ENCODE data around the gene SYVN1.
"Not testable (repeated sequence)": the region's sequence is repeated elsewhere in the genome, so short reads cannot be mapped to it uniquely, and the experiment has no call there.

Gene SYVN1

DNA sequence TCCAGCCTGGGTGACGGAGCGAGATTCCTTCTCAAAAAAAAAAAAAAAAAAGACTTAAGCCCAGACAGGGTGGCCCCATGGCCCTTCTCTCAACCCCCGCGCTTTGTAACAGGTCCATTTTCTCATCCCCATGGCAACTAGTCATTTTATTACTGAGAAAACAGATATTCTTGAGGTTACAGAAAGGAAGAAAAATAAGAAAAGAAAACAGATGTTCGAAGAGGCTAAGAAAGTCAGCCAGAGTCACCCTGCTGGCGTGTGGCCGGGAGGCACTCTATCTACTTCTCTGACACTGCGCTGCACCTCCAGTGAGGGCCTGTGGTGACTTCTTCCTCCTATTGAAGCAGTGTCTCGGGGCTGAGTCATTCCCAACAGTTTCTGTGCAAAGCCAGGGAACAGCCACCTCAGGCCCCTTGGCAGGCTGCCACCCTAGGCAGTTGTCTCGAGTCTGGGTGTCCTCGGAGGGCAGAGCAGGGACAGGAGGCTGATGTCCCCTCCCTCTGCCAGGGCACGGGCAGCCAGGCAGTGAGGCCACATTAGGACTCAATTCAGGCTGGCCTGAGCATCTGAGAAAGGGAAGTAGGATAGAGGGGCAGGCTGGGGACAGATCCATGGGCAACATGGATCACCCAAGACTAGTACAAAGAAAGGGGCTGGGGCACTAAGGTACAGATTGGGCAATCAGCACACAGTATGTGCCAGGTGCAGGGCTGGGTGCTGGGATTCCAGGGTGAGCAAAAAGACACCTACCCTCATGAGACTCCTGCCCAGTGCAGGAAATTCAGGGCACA lies 16.4 kb upstream of the SYVN1 start:
- peak; percentile 83 for DNase-seq

DNA sequence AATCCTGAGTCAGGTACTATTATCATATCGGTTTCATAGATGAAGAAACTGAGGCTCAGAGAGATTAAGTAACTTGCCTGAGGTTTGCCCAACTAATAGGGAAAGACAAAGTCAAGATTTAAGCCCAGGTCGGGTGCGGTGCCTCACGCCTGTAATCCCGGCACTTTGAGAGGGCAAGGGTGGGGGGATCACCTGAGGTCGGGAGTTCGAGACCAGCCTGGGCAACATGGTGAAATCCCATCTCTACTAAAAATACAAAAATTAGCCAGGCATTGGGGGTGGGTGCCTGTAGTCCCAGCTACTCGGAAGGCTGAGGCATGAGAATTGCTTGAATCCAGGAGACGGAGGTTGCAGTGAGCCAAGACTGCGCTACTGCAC lies 15.8 kb upstream of the SYVN1 start:
- not testable (repeated sequence) for DNase-seq

DNA sequence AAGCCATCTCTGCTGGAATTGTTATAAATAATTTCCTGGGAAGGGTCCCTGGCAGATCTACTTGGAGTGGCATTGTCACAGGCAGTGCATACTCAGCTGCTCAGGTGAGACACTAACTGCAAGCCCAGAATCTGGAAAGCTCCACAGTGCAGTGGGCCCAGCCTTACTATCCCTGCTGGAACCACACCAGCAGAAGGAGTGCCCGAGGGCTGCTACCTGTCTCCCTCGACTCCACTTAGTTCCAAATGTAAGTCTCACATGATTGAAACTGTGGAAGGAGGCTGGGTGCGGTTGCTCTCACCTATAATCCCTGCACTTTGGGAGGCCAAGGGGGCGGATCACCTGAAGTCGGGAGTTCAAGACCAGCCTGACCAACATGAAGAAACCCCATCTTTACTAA lies 14.3 kb upstream of the SYVN1 start:
- DNase-seq: no peak

DNA sequence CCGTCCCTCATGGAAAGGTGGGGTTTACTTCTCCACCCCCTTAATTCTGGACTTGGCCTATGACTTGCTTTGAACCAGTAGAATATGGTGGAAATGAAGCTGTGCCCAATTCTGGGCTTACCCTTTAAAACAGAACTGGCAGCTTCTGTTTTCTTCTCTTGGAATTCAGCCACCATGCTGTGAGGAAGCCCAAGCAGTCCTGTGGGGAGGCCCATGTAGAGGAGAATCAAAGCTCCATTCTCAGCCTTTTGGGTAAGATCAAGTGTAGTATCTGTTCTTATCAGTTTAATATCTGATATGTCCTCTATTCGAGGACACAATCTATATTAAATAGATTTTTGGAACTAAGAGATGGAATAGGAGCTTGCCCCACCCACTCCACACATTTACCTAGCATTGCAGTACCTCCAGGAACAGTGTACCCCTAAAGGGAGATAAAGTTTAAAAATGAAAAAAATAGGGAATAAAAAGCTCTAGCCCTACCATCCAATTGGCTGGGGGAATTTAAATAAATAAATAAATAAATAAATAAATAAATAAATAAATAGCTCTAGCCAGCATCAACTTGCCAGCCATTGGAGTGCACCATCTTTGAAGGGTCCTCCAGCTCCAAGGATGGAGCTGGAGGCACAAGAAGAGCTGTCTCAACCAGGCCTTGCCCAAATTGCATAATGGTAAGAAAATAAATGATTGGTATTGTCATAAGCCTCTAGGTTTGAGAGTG lies 13.2 kb upstream of the SYVN1 start:
- DNase-seq: no peak

- no peak for DNase-seq
These were observed 7.7 kb upstream of the SYVN1 start for GRCh38 chr11:65141896-65142494.

GRCh38 chr11:65136515-65137096 lies 2.3 kb upstream of the SYVN1 start:
- DNase-seq: no peak

DNA sequence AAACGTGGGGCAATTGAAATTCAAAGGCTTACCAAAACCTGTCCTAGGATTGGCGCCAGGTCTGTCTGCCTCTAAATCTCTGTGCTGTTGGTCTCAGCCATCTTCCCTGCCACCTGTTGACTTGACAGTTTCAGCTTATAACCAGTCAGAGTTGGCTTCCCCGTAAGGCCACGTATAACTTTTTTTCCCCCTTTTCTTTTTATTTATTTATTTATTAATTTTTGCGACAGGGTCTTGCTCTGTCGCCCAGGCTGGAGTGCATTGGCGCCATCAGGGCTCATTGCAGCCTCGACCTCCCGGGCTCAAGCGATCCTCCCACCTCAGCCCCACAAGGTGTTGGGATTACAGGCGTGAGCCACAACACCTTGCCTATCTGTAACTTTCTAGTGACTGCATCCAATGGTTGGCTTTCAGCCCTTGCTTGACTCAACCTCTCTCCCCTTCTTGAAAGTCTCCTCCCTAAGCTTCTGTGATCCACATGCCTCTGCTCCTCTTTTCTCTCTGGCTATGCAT lies 1.4 kb upstream of the SYVN1 start:
- no peak for DNase-seq

GRCh38 chr11:65134952-65135632 lies 773 bp upstream of the SYVN1 start:
- peak; percentile 95 for DNase-seq

DNA sequence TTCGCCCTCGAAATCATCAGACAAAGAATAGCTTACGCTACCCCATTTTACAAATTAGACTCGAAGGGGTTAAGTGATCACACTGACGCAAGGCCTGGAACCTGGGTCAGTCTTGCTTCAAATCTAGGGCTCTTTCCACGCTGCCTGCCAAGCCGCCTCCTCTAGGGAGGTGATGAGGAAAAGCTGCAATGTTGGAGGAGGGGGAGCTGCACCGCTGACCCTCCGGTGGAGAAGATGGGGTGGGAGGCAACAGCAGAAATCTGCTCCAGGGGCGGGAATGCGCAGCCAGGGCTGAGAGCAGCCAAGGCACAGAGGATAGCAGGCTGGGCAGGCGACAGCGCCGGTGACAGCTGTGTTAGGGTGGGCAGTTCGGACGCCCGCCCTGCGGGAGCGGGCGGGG lies 595 bp downstream of the SYVN1 start:
- DNase-seq: peak; percentile 86

DNA sequence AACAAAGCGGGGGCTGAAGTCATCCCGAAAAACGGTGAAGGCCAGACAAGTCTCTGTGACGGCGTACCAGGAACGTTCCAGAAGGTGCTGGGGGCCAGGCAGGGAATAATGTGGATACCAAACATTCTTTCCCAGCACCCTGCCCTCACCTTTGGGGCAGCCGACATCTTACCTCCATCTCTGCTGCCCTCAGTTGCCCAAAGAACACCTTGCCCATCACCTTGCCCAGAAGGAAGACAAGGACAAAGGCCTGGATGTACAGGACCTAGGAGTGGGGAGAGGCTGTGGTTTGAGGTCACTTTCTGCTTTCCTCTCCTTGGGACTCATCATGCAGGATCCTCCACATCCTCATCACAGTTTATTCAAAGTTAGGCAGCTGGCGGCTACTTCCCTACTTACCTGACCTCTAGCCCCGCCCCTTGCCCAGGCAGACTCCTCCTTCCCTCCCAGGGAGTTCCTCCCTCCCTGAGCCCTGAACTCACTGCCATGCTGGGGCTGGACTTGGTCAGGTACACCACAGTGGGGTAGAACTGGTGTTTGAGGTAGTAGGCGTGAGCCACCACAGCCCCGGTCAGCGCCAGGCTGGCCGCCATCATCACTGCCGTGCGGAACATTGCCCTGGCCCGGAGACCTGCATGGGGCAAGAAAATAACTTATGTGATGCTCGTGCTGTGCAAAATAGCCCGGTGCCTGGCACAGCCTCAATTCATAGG lies 1.2 kb downstream of the SYVN1 start:
- DNase-seq: no peak

DNA sequence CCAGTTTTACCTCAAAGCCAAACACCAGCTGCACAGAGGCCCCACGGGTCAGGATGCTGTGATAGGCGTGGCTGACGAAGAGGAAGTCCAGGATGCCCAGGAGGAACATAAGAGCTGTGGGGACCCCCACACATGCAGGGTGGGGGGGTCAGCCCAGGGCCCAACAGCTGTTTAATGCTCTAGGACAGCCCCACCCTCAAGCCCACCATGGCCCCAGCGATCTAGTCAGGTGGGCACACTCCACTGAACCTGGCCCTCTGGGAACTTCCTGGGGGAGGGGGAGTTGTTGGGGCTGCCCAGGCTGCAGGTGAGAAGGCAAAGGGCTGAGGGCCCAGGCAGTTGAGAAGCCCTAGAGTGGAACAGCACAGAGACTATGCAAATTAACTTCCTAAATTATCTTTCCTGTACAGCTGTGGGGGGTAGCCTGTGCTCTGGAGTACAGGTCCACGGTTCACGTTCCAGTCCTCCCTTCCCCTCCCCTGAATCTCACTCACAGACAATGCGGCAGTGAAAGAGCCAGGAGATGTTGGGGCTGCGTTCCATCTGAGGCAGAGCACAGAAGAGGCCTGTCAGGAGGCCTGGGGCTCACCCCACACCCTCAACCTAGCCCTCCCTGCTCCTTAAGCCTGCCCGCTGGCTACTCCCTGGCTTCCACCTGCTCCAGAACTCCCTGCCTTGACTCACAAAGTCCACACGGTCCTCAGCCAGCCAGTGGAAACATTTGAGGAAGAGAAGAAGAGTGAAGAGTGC lies 1.9 kb downstream of the SYVN1 start:
- DNase-seq: no peak

DNA sequence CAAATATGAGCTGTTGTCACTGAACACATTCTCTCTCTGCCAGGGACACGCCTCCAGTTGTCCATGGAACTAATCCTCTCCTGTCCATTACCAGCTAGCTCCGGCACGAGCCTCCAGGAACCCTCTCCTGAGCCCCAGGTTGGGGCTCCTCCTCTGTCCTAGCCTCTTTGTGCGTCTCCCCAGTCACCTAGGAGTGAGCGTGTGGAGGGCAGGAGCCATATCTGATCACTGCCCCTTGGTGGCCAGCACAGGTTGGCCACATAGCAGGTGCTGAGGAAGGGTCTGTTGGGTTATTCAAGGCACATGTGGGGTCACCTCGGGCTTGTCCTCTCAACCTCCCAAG lies 2.5 kb downstream of the SYVN1 start:
- no peak for DNase-seq

DNA sequence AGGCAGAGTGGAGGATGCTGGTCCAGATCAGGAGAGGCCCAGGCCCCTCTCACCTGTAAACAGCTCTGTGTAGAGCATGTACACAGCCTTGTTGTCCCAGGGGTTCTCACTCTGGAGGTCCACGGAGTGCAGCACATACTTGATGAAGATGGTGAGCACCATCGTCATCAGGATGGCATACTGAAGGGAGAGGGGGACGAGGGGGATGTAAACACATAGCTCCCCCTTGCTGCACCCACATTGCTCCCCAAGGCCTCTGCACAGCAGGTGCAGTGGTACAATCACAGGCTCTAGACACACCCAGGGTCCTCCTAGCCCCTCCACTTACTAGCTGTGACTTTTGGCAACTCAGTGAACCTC lies 2.9 kb downstream of the SYVN1 start:
- DNase-seq: no peak

DNA sequence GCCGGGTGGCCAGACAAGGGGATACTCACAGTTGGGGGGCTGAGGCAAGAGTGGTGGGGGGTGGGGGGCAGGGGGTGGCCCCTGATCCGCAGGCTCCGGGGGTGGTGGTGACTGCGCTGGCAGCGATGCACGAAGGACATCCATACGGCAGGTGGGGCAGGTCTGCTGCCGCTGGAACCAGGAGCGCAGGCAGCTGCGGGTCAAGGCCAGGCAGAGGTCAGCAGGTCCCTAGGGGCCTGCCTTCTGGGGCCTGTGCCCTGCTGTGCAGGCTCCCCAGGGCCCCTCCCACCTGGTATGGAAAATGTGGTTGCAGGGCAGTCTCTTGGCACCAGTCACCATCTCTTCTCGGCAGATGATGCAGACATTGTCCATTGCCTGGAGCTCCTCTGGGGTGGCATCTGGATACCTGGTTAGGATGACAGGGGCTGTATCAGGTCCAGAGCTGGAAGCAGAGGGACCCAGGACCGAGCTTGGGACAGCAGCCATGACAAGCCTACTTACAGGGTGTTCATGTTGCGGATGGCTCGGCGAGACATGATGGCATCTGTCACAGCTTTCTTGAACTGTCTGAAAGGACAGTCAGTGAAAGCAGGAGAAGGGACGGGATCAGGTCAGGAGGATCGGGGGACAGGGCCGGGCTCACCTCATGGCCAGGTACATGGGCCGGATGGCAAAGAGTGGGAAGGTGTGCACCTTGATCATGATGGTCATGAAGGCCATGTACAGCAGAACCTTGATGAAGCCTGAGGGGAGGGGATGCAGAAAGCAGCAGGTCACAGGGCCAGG lies 3.5 kb downstream of the SYVN1 start:
- peak; percentile 19 for DNase-seq

DNA sequence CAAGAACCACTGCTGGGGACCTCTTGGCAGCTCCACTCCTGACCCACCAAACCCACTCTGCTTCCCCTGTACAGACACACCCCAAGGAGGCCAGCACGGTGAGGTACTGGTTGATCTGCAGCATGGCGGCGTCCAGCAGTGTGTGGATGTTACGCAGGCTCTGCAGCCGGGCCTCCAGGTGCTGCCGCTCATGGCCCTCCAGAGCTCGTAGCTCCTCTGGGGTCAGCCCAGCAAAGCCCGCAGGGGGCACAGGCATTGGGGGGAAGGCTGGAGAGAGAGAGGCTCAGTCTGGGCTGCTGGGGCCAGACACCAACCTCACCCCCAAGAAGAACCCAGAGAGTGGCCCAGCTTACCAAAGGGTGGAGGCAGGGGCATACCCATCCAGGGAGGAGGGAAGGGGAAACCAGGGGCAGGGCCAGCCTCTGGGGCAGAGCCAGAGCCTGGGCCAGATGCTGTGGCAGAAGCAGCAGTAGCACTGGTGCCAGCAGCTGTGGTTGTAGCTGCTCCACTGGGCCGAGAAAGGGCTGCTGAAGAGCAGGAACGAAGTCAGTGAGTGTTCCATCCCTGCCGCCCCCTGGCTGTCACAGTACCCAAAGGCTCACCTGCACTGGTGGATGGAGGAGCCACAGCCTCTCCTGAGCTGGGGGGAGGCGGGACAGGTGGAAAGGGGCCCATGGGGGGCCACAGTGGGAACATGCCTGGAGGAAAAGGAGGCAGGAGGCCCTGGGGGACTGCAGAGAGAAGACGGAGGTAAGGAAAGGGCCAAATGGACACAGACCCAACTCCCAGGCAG lies 4.5 kb downstream of the SYVN1 start:
- DNase-seq: peak; percentile 22

DNA sequence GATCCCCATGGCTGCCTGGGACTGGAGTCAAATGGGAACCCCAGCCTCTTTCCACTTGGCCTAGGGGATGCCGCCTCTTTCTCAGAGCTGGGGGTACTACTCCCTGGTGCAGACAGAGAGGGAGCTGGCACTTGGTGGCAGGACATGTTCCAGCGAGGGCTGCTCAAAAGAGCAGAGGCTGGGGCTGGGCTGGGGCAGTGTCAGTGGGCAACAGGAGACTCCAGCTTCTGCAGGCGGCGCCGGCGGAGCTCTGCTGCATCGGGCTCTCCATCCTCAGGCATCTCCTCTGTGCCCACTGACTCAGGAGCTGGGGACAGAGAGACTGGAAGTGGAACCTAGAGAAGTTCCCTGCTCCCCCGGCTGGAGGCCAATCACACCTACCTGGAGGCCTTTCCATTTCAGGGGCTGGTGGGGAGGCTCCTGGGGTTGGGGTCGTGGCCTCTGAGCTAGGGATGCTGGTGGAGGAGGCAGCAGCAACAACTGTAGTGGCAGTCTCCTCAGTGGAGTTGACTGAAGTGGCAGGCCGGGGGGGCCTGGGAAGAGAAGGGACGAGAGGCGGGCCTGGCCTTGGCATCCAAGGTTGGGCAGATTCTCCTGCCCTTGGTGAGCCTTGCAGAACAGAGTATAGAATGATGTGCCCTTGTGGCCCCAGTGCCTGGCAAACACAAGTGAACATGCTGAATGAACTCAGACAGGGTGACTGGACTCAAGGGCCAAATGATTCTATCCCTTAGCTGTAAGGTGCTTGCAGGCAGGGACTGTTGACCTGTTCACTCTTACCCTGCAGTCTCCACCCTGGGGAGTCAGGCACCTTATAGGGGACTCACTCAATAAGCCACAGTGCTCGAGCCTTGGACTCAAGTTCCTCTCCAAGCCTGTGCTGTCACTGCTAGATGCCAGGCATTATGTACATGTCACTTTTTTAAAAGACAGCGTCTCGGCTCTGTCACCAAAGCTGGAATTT lies 5.9 kb downstream of the SYVN1 start:
- DNase-seq: peak; percentile 8

DNA sequence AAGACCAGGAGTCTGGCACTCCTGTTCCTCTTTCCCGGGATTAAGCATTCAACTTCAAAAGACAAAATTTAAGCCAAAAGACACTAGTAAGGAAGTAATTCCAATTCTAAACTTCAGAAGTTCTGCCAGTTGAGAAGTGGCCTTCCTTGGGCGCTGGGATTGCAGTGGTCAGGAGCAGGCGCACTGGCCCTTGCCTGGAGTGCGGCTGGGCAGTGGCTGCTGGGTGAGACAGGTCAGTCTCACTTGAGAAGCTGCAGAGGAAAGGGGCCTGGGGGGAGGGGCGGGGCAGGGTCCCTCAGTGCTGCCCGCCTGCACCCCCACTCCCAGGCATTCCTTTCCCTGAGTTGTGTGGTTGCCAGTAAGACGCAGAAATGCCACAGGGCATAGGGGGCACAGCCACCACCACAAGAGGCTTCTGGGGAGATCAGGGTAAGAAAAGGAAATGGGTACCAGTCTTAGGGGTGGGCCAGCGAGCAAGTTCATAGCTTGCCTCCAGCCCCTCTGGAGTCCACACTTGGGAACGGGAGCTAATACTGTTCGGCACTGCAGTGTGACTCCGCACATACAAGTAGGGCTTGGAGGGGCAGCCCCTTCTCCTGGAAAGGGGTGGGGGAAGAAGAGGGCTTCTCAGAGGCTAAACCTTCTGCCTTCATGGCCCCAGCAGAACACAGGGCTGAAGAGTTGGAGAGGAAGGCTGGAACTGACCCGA lies 6.7 kb downstream of the SYVN1 start:
- peak; percentile 19 for DNase-seq
